HL-60 (cell line): Measurements from ENCODE around the gene FASTKD2.

Experiments
- DNase-seq, 2 experiments: peaks; one replicate each; pipeline ENCODE4 v3.0.0-alpha.2; 2010 to 2020; ENCODE audit warnings: low read depth in 1 of 2, low spot score in 1 of 2
- H3K27ac ChIP-seq: fragments of 250-450 bp; sonication (Bioruptor Pico); replicated peaks from 2 replicates; pipeline ENCODE4 v1.5.1; 2020; ENCODE audit warnings: mild to moderate bottlenecking, moderate library complexity
- H3K27me3 ChIP-seq: fragments of 250-450 bp; sonication (Bioruptor Pico); 2 replicates; pipeline ENCODE4 v1.5.1; 2021; ENCODE audit warnings: mild to moderate bottlenecking, moderate library complexity; ENCODE audit not compliant: insufficient read depth, poor library complexity, severe bottlenecking
- H3K4me3 ChIP-seq: replicated peaks from 2 replicates; pipeline ENCODE4 v1.5.1; 2011; ENCODE audit warnings: mild to moderate bottlenecking, control low read depth, low read length; ENCODE audit not compliant: insufficient read depth
- GABPA ChIP-seq: IDR thresholded peaks from 2 replicates; pipeline ENCODE4 v1.6.1; 2012; ENCODE audit warnings: low read depth
- POLR2AphosphoS5 ChIP-seq: IDR thresholded peaks from 2 replicates; pipeline ENCODE4 v1.6.1; 2012; ENCODE audit warnings: low read depth
- SPI1 ChIP-seq: IDR thresholded peaks from 2 replicates; pipeline ENCODE4 v1.6.1; 2012; ENCODE audit warnings: low read depth, mild to moderate bottlenecking, borderline replicate concordance
- TF ChIP-seq, protein P1 (sequence below): IDR thresholded peaks from 2 replicates; pipeline ENCODE4 v1.6.1; 2012; ENCODE audit warnings: low read depth; ENCODE audit not compliant: insufficient replicate concordance
- TF ChIP-seq, protein P2 (sequence below): IDR thresholded peaks from one replicate; pipeline ENCODE4 v1.5.1; 2011; ENCODE audit warnings: low read length, control low read depth, inconsistent platforms; ENCODE audit not compliant: insufficient read depth

Gene FASTKD2

DNA sequence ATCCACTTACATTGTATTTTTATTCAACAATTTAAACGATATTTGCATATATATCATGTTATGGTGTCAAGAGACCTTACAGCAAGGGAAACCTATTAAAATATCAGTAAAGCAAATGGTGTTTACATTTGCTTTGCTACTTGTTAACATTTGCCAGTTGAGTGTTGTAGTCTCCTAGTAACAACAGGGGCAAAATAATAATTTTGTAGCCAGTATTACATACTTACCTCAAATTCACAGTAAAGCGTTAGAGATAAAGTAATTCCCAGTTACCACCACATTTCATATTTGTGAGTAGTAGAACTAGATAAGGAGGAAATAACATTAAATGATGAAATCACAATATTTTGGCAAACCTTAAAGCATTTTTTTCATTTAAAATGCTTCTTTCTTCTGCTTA lies 71.3 kb downstream of the FASTKD2 start:
- Histone ChIP-seq H3K27ac (no peak overlapping the region), H3K4me3 (no peak overlapping the region), H3K27me3 (no peaks in the 10 kb centered on the region)
- no peak for DNase-seq
- no peak for TF ChIP-seq POLR2AphosphoS5
- TF ChIP-seq SPI1: no peak
- TF ChIP-seq, protein P1, sequence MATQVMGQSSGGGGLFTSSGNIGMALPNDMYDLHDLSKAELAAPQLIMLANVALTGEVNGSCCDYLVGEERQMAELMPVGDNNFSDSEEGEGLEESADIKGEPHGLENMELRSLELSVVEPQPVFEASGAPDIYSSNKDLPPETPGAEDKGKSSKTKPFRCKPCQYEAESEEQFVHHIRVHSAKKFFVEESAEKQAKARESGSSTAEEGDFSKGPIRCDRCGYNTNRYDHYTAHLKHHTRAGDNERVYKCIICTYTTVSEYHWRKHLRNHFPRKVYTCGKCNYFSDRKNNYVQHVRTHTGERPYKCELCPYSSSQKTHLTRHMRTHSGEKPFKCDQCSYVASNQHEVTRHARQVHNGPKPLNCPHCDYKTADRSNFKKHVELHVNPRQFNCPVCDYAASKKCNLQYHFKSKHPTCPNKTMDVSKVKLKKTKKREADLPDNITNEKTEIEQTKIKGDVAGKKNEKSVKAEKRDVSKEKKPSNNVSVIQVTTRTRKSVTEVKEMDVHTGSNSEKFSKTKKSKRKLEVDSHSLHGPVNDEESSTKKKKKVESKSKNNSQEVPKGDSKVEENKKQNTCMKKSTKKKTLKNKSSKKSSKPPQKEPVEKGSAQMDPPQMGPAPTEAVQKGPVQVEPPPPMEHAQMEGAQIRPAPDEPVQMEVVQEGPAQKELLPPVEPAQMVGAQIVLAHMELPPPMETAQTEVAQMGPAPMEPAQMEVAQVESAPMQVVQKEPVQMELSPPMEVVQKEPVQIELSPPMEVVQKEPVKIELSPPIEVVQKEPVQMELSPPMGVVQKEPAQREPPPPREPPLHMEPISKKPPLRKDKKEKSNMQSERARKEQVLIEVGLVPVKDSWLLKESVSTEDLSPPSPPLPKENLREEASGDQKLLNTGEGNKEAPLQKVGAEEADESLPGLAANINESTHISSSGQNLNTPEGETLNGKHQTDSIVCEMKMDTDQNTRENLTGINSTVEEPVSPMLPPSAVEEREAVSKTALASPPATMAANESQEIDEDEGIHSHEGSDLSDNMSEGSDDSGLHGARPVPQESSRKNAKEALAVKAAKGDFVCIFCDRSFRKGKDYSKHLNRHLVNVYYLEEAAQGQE: no peak
- no peak for TF ChIP-seq GABPA
- TF ChIP-seq, protein P2, sequence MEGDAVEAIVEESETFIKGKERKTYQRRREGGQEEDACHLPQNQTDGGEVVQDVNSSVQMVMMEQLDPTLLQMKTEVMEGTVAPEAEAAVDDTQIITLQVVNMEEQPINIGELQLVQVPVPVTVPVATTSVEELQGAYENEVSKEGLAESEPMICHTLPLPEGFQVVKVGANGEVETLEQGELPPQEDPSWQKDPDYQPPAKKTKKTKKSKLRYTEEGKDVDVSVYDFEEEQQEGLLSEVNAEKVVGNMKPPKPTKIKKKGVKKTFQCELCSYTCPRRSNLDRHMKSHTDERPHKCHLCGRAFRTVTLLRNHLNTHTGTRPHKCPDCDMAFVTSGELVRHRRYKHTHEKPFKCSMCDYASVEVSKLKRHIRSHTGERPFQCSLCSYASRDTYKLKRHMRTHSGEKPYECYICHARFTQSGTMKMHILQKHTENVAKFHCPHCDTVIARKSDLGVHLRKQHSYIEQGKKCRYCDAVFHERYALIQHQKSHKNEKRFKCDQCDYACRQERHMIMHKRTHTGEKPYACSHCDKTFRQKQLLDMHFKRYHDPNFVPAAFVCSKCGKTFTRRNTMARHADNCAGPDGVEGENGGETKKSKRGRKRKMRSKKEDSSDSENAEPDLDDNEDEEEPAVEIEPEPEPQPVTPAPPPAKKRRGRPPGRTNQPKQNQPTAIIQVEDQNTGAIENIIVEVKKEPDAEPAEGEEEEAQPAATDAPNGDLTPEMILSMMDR: no peak

DNA sequence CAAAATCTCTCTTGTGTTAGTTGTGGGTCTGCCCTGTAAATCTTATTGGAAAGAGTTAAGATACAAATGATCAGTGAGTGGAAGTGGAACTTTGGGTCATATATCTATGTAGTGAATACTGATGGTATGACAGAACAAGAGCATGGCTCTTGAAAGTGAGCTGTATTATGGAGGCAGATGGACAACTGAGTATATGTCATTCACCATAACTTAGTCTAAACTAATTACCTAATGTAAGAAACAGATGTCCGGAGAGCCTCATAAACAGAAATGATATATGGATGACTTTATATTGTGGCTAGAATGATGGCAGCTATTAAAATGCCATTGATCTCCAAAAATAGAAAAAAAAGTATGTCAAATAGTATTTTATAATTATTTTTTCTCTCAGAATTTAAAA lies 72.4 kb downstream of the FASTKD2 start:
- Histone ChIP-seq H3K4me3 (no peak overlapping the region), H3K27ac (no peak overlapping the region), H3K27me3 (no peaks in the 10 kb centered on the region)
- no peak for DNase-seq
- TF ChIP-seq POLR2AphosphoS5 (no peak), GABPA (no peak), SPI1 (no peak)
- TF ChIP-seq, protein P2: no peak
- TF ChIP-seq, protein P1: no peak

DNA sequence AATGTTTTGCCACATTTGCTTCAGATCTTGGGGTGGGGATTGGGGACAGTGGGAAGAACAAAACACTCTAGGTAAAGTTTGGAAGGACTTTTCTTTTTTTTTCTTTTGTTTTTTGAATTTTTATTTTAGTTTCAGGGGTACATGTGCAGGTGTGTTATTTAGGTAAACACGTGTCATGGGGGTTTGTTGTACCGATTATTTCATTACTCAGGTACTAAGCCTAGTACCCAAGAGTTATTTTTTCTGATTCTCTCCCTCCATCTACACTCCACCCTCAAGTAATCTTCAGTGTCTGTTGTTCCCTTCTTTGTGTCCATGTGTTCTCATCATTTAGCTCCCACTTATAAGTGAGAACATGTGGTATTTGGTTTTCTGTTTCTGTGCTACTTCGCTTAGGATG lies 73.3 kb downstream of the FASTKD2 start:
- TF ChIP-seq GABPA: no peak
- TF ChIP-seq, protein P1: no peak
- no peak for TF ChIP-seq SPI1
- TF ChIP-seq, protein P2: no peak
- no peak for TF ChIP-seq POLR2AphosphoS5
- H3K4me3 ChIP-seq: no peak overlapping the region
- no peak for DNase-seq
- H3K27me3 ChIP-seq: no peaks in the 10 kb centered on the region
- no peak overlapping the region for H3K27ac ChIP-seq
